Endothelial cell of umbilical vein (primary cell): ENCODE results near the gene RPS25.
"Not testable (repeated sequence)": the region's sequence is repeated elsewhere in the genome, so short reads cannot be mapped to it uniquely, and the experiment has no call there.

ENCODE experiments used
- JUN ChIP-seq: IDR thresholded peaks from 2 replicates; pipeline ENCODE4 v1.6.1; 2011; ENCODE audit warnings: borderline replicate concordance, low read depth; ENCODE audit not compliant: insufficient read length, insufficient read depth
- MYC ChIP-seq: IDR thresholded peaks from one replicate; pipeline ENCODE4 v1.6.1; 2011; ENCODE audit warnings: mild to moderate bottlenecking, low read depth, low read length
- POLR2AphosphoS5 ChIP-seq: IDR thresholded peaks from 2 replicates; pipeline ENCODE4 v1.6.1; 2012; ENCODE audit warnings: low read depth, mild to moderate bottlenecking, control low read depth, low read length, moderate library complexity; ENCODE audit not compliant: insufficient read depth

DNA sequence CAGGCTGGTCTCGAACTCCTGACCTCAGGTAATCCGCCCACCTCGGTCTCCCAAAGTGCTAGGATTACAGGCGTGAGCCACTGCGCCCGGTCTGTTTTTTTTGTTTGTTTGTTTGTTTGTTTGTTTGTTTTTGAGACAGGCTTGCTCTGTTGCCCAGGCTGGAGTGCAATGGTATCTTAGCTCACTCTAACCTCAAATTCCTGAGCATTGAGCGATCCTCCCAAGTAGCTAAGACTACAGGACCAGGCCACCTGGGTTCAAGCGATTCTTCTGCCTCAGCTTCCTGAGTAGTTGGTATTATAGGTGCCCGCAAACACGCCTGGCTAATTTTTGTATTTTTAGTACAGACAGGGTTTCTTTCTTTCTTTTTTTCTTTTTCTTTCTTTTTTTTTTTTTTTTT, 15.3 kb upstream of the RPS25 start:
- not testable (repeated sequence) for TF ChIP-seq JUN, MYC, POLR2AphosphoS5
